OCI-LY3 (cell line): ENCODE data around the gene HDAC4.

Experiments used
- CTCF ChIP-seq: fragments of 200-600, 300-600 bp; sonication (generic); IDR thresholded peaks from 2 replicates; pipeline ENCODE4 v1.5.1; 2014; ENCODE audit warnings: antibody characterized with exemption, low read length, low read depth
- EZH2phosphoT487 ChIP-seq: fragments of 200-600 bp; shearing (Covaris generic); IDR thresholded peaks from 2 replicates; pipeline ENCODE4 v1.6.1; 2018; ENCODE audit warnings: antibody characterized with exemption, mixed run types, low read depth

GRCh38 chr2:239263669-239264491 is 136.9 kb downstream of the HDAC4 start:
- TF ChIP-seq CTCF, result no peak
- no peak for TF ChIP-seq EZH2phosphoT487
